ENCODE results near the gene TNFAIP8.

Gene TNFAIP8

DNA sequence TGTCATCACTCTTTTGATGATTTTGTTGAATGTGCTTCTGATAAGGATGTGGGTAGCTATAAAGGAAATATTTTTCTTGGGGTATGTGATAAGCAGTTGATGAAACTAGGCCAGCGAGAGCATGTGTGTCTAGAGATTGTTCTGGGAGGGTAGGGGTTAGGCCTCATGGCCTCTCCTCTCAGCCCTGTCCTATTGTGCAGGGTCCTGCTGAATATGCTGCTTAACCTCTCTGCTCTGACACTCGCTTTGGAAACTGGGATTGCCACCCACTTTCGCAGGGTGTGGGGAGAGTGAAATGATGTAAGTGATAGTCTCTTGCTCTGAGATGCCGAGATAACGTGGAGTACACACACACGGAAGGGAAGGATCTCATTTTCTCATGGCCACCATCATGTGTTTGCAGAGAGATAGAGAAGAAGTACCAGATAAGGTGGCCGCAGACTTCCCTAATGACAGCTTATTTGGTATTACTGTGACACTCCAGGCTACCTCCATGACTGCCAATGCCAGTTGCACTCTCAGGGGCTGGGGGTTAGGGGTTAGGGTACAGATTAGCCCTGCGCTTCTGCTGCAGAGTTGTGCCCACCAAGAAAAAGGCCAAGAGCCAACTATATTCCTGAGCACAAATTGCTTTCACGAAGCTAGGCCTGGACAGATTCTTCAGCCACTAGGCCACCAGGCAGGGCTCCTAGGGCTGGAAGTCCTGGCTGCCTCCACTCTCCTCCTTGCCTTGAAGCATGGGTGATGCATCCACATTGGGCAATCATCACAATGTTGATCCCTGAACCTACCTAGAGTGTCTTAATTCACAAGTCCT is 25.2 kb upstream of the TNFAIP8 start:
- Histone ChIP-seq H3K27ac (ENCODE audit: low read depth, low read length) (no peak overlapping the region), H3K4me1 (ENCODE audit: control insufficient read depth, low read length) (peaks cover 56% of the 10 kb centered on the region), H3K36me3 (ENCODE audit: control insufficient read depth, low read length) (no peaks in the 10 kb centered on the region), H3K9me3 (ENCODE audit: control insufficient read depth, insufficient read depth, low read length) (no peaks in the 10 kb centered on the region), H3K4me2 (ENCODE audit: low read length) (no peak overlapping the region), H3K9me2 (replicated peaks; ENCODE audit: control insufficient read depth, low read length) (no peaks in the 10 kb centered on the region), H3K4me3 (ENCODE audit: low read length) (no peak overlapping the region), H3K27me3 (ENCODE audit: control insufficient read depth, low read length) (no peaks in the 10 kb centered on the region), H3K79me2 (ENCODE audit: control insufficient read depth, low read length) (peaks cover 39% of the 10 kb centered on the region), H3F3A (ENCODE audit: control insufficient read depth, insufficient read depth) (peaks cover 4% of the 10 kb centered on the region), H4K20me1 (ENCODE audit: control insufficient read depth, insufficient read depth, low read depth, low read length) (no peaks in the 10 kb centered on the region)
- TF ChIP-seq EZH2phosphoT487 (IDR thresholded peaks at IDR 0.05; ENCODE audit: borderline replicate concordance, low read length), result no peak
- TF ChIP-seq, protein P1, sequence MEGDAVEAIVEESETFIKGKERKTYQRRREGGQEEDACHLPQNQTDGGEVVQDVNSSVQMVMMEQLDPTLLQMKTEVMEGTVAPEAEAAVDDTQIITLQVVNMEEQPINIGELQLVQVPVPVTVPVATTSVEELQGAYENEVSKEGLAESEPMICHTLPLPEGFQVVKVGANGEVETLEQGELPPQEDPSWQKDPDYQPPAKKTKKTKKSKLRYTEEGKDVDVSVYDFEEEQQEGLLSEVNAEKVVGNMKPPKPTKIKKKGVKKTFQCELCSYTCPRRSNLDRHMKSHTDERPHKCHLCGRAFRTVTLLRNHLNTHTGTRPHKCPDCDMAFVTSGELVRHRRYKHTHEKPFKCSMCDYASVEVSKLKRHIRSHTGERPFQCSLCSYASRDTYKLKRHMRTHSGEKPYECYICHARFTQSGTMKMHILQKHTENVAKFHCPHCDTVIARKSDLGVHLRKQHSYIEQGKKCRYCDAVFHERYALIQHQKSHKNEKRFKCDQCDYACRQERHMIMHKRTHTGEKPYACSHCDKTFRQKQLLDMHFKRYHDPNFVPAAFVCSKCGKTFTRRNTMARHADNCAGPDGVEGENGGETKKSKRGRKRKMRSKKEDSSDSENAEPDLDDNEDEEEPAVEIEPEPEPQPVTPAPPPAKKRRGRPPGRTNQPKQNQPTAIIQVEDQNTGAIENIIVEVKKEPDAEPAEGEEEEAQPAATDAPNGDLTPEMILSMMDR (IDR thresholded peaks at IDR 0.05; ENCODE audit: low read depth, low read length, poor library complexity, severe bottlenecking), result no peak

- Histone ChIP-seq H4K20me1 (ENCODE audit: control insufficient read depth, insufficient read depth, low read depth, low read length) (no peaks in the 10 kb centered on the region), H3K9me3 (ENCODE audit: control insufficient read depth, insufficient read depth, low read length) (no peaks in the 10 kb centered on the region), H3K27me3 (ENCODE audit: control insufficient read depth, low read length) (no peaks in the 10 kb centered on the region), H3F3A (ENCODE audit: control insufficient read depth, insufficient read depth) (peaks cover 7% of the 10 kb centered on the region), H3K9me2 (replicated peaks; ENCODE audit: control insufficient read depth, low read length) (no peaks in the 10 kb centered on the region), H3K27ac (ENCODE audit: low read depth, low read length) (no peak overlapping the region), H3K79me2 (ENCODE audit: control insufficient read depth, low read length) (peaks cover 39% of the 10 kb centered on the region), H3K36me3 (ENCODE audit: control insufficient read depth, low read length) (no peaks in the 10 kb centered on the region), H3K4me3 (ENCODE audit: low read length) (no peak overlapping the region), H3K4me1 (ENCODE audit: control insufficient read depth, low read length) (peaks cover 59% of the 10 kb centered on the region), H3K4me2 (ENCODE audit: low read length) (peak overlapping the region; percentile 89)
- no peak for TF ChIP-seq EZH2phosphoT487 (IDR thresholded peaks at IDR 0.05; ENCODE audit: borderline replicate concordance, low read length)
- TF ChIP-seq, protein P1 (IDR thresholded peaks at IDR 0.05; ENCODE audit: low read depth, low read length, poor library complexity, severe bottlenecking), result no peak
These were observed 24.2 kb upstream of the TNFAIP8 start for GRCh38 chr5:119331566-119332095.

GRCh38 chr5:119332208-119332607 is 23.6 kb upstream of the TNFAIP8 start:
- H3K36me3 ChIP-seq (ENCODE audit: control insufficient read depth, low read length), result no peaks in the 10 kb centered on the region
- no peaks in the 10 kb centered on the region for H3K27me3 ChIP-seq (ENCODE audit: control insufficient read depth, low read length)
- no peaks in the 10 kb centered on the region for H4K20me1 ChIP-seq (ENCODE audit: control insufficient read depth, insufficient read depth, low read depth, low read length)
- peak overlapping the region; percentile 73 for H3K27ac ChIP-seq (ENCODE audit: low read depth, low read length)
- TF ChIP-seq EZH2phosphoT487 (IDR thresholded peaks at IDR 0.05; ENCODE audit: borderline replicate concordance, low read length), result no peak
- TF ChIP-seq, protein P1 (IDR thresholded peaks at IDR 0.05; ENCODE audit: low read depth, low read length, poor library complexity, severe bottlenecking), result peak; percentile 30
- peak overlapping the region; percentile 89 for H3K4me2 ChIP-seq (ENCODE audit: low read length)
- H3K79me2 ChIP-seq (ENCODE audit: control insufficient read depth, low read length), result peaks cover 44% of the 10 kb centered on the region
- H3K9me2 ChIP-seq (replicated peaks; ENCODE audit: control insufficient read depth, low read length), result no peaks in the 10 kb centered on the region
- peaks cover 60% of the 10 kb centered on the region for H3K4me1 ChIP-seq (ENCODE audit: control insufficient read depth, low read length)
- peaks cover 12% of the 10 kb centered on the region for H3F3A ChIP-seq (ENCODE audit: control insufficient read depth, insufficient read depth)
- peak overlapping the region; percentile 72 for H3K4me3 ChIP-seq (ENCODE audit: low read length)
- H3K9me3 ChIP-seq (ENCODE audit: control insufficient read depth, insufficient read depth, low read length), result no peaks in the 10 kb centered on the region

All from DOHH2 (cell line).